ENCODE data around the gene PTPRD.

DNA sequence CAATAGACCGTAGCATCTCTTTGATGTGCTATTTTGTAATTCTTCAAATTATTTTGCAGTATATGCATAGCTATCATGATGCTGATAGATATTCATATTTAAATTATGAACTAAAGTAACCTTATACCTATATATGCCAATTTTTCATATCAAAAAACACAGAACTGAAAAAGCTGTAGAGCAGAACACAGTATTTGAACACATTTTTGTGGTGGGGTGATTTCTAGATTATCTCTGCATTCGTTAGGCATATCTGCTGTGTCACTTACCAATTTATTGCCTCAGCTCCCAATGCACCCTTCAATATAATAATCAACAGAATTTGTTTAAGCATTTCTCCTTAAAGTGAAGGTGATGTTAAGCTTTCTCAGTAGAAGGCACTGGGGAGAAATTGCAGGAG, 998.2 kb downstream of the PTPRD start:
- TF ChIP-seq, protein P1, sequence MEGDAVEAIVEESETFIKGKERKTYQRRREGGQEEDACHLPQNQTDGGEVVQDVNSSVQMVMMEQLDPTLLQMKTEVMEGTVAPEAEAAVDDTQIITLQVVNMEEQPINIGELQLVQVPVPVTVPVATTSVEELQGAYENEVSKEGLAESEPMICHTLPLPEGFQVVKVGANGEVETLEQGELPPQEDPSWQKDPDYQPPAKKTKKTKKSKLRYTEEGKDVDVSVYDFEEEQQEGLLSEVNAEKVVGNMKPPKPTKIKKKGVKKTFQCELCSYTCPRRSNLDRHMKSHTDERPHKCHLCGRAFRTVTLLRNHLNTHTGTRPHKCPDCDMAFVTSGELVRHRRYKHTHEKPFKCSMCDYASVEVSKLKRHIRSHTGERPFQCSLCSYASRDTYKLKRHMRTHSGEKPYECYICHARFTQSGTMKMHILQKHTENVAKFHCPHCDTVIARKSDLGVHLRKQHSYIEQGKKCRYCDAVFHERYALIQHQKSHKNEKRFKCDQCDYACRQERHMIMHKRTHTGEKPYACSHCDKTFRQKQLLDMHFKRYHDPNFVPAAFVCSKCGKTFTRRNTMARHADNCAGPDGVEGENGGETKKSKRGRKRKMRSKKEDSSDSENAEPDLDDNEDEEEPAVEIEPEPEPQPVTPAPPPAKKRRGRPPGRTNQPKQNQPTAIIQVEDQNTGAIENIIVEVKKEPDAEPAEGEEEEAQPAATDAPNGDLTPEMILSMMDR (conservative IDR thresholded peaks at IDR 0.05 in 1 of 2, IDR thresholded peaks at IDR 0.05 in 1 of 2; ENCODE audit: extremely low read depth in 1 of 2, insufficient read depth in 1 of 2, low read depth in 1 of 2, low read length in 2 of 2), result no peak
- no peak for TF ChIP-seq EZH2 (IDR thresholded peaks at IDR 0.05; ENCODE audit: borderline replicate concordance, low read length)
